Stomach (tissue), 9 donors: Measurements from ENCODE around the gene TEAD3. TPM values are rescaled to one million over a fixed set of nuclear protein-coding genes. Genes with fewer than 3 reads are reported as not detected.

ENCODE experiments used
- DNase-seq, 2 donors: peaks; one replicate each; pipeline versions ENCODE4 v3.0.0 to v3.0.0-alpha.2; 2013 to 2019
- H3K27ac ChIP-seq, 5 donors: fragments of 200-600 bp in 4 of 5; sonication (generic) in 4 of 5; one replicate each; pipeline ENCODE4 v1.5.1; 2013 to 2019; ENCODE audit warnings: mild to moderate bottlenecking in 1 of 5, moderate library complexity in 1 of 5
- H3K27me3 ChIP-seq, 3 donors: fragments of 200-600 bp; sonication (generic); one replicate each; pipeline ENCODE4 v1.5.1; 2017 to 2019; ENCODE audit warnings: mixed run types in 1 of 3
- H3K36me3 ChIP-seq, 4 donors: fragments of 200-600 bp; sonication (generic); 1 replicate in 3 of 4; 2 replicates in 1 of 4; pipeline ENCODE4 v1.5.1; 2016 to 2019
- H3K4me1 ChIP-seq, 4 donors: fragments of 200-600 bp; sonication (generic); one replicate each; pipeline ENCODE4 v1.5.1; 2016 to 2019
- H3K4me3 ChIP-seq, 4 donors: fragments of 200-600 bp; sonication (generic) in 3 of 4; one replicate each; pipeline ENCODE4 v1.5.1; 2016 to 2019; ENCODE audit warnings: mild to moderate bottlenecking in 1 of 4
- H3K9me3 ChIP-seq, 4 donors: fragments of 200-600 bp; sonication (generic); one replicate each; pipeline ENCODE4 v1.5.1; 2016 to 2019
- EP300 ChIP-seq: sonication (generic); formaldehyde crosslinking; IDR thresholded peaks from one replicate; pipeline ENCODE4 v1.6.1; 2017; ENCODE audit warnings: antibody characterized with exemption
- POLR2A ChIP-seq, 4 donors: fragments of 450-650 bp; IDR thresholded peaks; one replicate each; pipeline ENCODE4 v1.6.1; 2016; ENCODE audit warnings: antibody characterized with exemption in 4 of 4, control low read depth in 2 of 4, mild to moderate bottlenecking in 1 of 4, moderate library complexity in 1 of 4
- POLR2AphosphoS5 ChIP-seq, 3 donors: sonication (generic); formaldehyde crosslinking; IDR thresholded peaks; one replicate each; pipeline ENCODE4 v1.6.1; 2016; ENCODE audit warnings: antibody characterized with exemption in 3 of 3
- WGBS, 5 donors: extraction: QIAGEN DNeasy Blood & Tissue Kit in 3 of 5; methylation state at CpG; one replicate each; pipeline versions ENCODE4 v1.1.5 to v1.1.7; 2013 to 2018; 5-methylcytosine and 5-hydroxymethylcytosine counted together
- intact Hi-C: fragments of 100-400 bp; cut with DNase I; formaldehyde crosslinking; loops from one replicate; pipeline ENCODE4 v1.15.1; 2023; ENCODE audit warnings: low total_unique reads
- polyA plus RNA-seq, 3 donors: library from polyadenylated mRNA; stranded (reverse); fragments of 200-250 nt; gene quantifications; one replicate each; pipeline ENCODE4 v1.2.3, GENCODE V29; 2013
- total RNA-seq, 5 donors: library from RNA; depleted of rRNA; stranded (reverse); fragments of >200 nt; gene quantifications; one replicate each; pipeline versions ENCODE4 v1.1.0 to v1.2.3, GENCODE V29; 2014 to 2016
- TF ChIP-seq, protein P1 (sequence below), 7 experiments: fragments of 450-650 bp in 4 of 7; fragments of 200-600 bp in 3 of 7; sonication (generic) in 3 of 7; IDR thresholded peaks; one replicate each; pipeline ENCODE4 v1.5.1; 2016 to 2019; ENCODE audit warnings: antibody characterized with exemption in 7 of 7, control low read depth in 2 of 7, mild to moderate bottlenecking in 1 of 7
- donor health status: healthy with polysubstance abuse.
- donor health status: Bipolar disorder and iron deficiency.
- donor health status: healthy.

TEAD3 gene
- total and polyA plus RNA-seq, 8 donors: 13.0 to 49.1 (median 18.9) TPM

DNA sequence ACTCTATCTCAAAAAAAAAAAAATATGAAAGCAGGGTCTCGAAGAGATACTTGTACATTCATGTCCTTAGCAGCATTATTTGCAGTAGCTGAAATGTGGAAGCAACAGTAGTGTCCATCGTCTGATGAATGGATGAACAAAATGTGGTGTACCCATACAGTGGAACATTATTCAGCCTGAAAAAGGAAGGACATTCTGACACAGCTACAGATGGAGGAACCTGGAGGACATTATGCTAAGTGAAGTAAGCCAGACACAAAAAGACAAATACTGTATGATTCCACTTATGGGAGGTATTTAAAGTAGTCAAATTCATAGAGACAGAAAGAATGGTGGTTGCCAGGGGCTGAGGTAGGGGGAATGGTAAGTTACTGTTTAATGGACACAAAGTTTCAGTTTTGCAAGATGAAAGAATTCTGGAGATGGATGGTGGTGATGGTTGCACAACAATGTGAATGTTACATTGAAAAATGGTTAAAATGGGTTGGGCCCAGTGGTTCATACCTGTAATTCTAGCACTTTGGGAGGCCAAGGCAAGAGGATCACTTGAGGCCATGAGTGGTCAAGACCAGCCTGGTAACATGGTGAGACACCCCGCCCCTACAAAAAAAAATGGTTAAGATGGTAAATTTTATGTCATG lies 27.6 kb upstream of the TEAD3 start:
- H3K27ac ChIP-seq: no peak overlapping the region
- no peaks in the 10 kb centered on the region for H3K9me3 ChIP-seq
- peaks cover 0 to 13% (median 6%) of the 10 kb centered on the region in 4 donors for H3K4me1 ChIP-seq
- no peaks in the 10 kb centered on the region for H3K36me3 ChIP-seq
- no peak for DNase-seq
- H3K4me3 ChIP-seq: no peak overlapping the region
- intact Hi-C loops: loop anchor here (10.0 kb wide), 1 partner anchor 50 kb away; no protein-coding TSS in a partner anchor
- WGBS, 5 donors: 87 to 93% (median 89%) methylated on average over 3 of the region's 3 CpGs
- TF ChIP-seq, protein P1, sequence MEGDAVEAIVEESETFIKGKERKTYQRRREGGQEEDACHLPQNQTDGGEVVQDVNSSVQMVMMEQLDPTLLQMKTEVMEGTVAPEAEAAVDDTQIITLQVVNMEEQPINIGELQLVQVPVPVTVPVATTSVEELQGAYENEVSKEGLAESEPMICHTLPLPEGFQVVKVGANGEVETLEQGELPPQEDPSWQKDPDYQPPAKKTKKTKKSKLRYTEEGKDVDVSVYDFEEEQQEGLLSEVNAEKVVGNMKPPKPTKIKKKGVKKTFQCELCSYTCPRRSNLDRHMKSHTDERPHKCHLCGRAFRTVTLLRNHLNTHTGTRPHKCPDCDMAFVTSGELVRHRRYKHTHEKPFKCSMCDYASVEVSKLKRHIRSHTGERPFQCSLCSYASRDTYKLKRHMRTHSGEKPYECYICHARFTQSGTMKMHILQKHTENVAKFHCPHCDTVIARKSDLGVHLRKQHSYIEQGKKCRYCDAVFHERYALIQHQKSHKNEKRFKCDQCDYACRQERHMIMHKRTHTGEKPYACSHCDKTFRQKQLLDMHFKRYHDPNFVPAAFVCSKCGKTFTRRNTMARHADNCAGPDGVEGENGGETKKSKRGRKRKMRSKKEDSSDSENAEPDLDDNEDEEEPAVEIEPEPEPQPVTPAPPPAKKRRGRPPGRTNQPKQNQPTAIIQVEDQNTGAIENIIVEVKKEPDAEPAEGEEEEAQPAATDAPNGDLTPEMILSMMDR (IDR thresholded peaks at IDR 0.05): no peak
- no peak for TF ChIP-seq POLR2AphosphoS5 (IDR thresholded peaks at IDR 0.05)
- no peak for TF ChIP-seq EP300
- H3K27me3 ChIP-seq: no peaks in the 10 kb centered on the region

DNA sequence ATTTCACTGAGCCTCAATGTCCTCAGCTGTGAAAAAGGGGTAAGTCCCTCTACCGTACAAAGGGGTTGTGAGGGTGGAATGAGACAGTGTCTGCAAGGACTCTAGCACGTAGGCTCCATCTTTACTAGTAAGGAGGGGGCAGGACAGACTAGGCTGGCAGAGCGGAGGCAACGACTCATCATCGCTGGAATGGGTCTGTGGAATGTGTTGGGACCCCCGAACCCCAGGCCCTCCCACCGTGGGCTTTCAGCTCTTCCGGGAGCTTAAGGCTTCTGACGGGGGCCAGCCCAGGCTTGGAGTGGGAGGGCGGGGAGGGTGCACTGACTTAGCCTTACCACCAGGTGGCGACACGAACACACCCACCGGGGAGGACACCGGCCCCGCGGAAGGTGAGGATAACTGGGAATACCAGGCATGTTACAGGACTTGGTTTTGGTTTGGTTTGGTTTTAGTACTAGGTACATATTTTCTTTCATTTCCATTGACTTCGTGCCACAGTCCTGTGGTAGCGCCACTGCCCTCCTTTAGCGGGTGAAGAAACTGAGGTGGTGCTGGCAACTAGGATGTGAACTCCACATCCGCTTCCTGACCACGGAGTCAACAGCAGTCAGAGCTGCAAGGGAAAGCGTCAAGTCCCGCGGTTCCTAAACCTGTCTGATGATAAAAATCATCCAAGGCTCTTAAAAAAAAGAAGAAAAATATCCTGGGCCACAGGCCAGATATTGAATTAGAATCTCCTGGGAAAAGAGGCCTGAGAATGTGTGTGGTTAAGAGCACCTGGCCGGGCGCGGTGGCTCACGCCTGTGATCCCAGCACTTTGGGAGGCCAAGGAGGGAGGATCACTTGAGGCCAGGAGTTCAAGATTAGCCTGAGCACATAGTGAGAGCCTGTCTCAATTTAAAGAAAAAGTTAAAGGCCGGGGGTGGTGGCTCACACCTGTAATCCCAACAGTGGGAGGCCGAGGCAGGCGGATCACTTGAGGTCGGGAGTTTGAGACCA lies 26.1 kb upstream of the TEAD3 start:
- H3K36me3 ChIP-seq: no peaks in the 10 kb centered on the region
- intact Hi-C loops: loop anchor here (2.0 to 10.0 kb wide), 2 partner anchors 52 to 214 kb away; partner anchors contain the start of gene ARMC12
- WGBS, 5 donors: 32 to 38% (median 35%) methylated on average over 29 to 32 of the region's 32 CpGs
- H3K9me3 ChIP-seq: no peaks in the 10 kb centered on the region
- peak overlapping the region in 3 of 4 donors; percentile 10 to 13 (median 12) for H3K4me3 ChIP-seq
- H3K4me1 ChIP-seq: peaks cover 0 to 13% (median 6%) of the 10 kb centered on the region in 4 donors
- H3K27me3 ChIP-seq: no peaks in the 10 kb centered on the region
- no peak overlapping the region for H3K27ac ChIP-seq
- TF ChIP-seq, protein P1 (IDR thresholded peaks at IDR 0.05): peak in 5 of 7 experiments; percentile 82 to 100 (median 98)
- TF ChIP-seq POLR2AphosphoS5 (IDR thresholded peaks at IDR 0.05) (peak in 2 of 3 donors; percentile 17 to 46), EP300 (no peak), POLR2A (IDR thresholded peaks at IDR 0.05) (no peak)
- DNase-seq: peak; percentile 81 to 87

DNA sequence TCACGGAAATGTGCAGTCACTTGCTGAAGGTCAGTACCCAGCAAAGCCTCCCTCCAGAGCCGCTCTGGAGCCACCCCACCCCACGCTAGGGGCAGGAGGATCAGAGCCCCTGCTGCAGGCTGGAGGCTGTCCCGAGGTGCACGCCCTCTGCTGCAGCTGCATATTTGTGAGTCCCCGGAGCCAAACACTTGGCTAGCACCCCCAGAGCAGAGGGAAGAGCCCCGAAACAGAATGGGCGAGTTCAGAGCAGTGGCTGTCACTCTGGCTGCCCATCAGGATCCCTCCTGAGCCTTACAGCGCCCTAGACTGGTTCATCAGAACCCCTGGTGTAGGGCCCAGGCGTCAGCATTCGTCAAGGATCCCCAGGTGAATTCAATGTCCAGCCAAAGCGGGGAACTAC lies 25.3 kb upstream of the TEAD3 start:
- TF ChIP-seq POLR2AphosphoS5 (IDR thresholded peaks at IDR 0.05) (no peak), EP300 (no peak), POLR2A (IDR thresholded peaks at IDR 0.05) (no peak)
- TF ChIP-seq, protein P1 (IDR thresholded peaks at IDR 0.05): no peak
- Histone ChIP-seq H3K27me3 (no peaks in the 10 kb centered on the region), H3K36me3 (no peaks in the 10 kb centered on the region), H3K9me3 (no peaks in the 10 kb centered on the region), H3K4me1 (peaks cover 0 to 13% (median 6%) of the 10 kb centered on the region in 4 donors), H3K27ac (no peak overlapping the region), H3K4me3 (no peak overlapping the region)
- intact Hi-C loops: loop anchor here (2.0 to 10.0 kb wide), 2 partner anchors 53 to 215 kb away; partner anchors contain the start of gene ARMC12
- DNase-seq: no peak
- WGBS, 5 donors: 74 to 83% (median 80%) methylated on average over 10 to 12 of the region's 12 CpGs

DNA sequence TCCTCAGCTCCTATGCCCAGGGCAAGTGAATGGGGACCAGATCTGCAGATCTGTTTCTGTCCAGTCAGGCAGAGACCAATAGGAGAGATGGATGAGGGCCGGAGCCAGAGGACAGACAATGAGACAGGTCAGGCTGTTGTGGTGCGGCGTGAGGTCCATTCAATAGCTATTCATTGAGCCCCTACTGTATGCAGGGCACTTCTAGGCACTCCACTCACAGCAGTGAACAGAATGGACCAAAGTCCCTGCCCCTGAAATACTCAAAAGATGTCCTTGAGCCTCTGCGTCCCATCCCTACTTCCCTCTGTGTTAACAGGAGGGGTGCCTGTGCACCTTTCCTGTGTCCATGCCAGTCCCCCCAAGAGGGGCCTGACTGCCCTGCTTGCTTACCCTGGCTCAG lies 24.4 kb upstream of the TEAD3 start:
- Histone ChIP-seq H3K27ac (no peak overlapping the region), H3K27me3 (no peaks in the 10 kb centered on the region), H3K4me3 (no peak overlapping the region), H3K9me3 (no peaks in the 10 kb centered on the region), H3K36me3 (no peaks in the 10 kb centered on the region), H3K4me1 (peaks cover 0 to 13% (median 6%) of the 10 kb centered on the region in 4 donors)
- WGBS, 5 donors: 90 to 98% (median 93%) methylated on average over 4 of the region's 4 CpGs
- no peak for TF ChIP-seq POLR2AphosphoS5 (IDR thresholded peaks at IDR 0.05)
- no peak for TF ChIP-seq POLR2A (IDR thresholded peaks at IDR 0.05)
- TF ChIP-seq, protein P1 (IDR thresholded peaks at IDR 0.05): no peak
- TF ChIP-seq EP300: no peak
- DNase-seq: no peak
- intact Hi-C loops: loop anchor here (10.0 kb wide), 1 partner anchor 54 kb away; no protein-coding TSS in a partner anchor
